ENCODE results near the gene NELFCD.
"Not testable (repeated sequence)": the region's sequence is repeated elsewhere in the genome, so short reads cannot be mapped to it uniquely, and the experiment has no call there.

Gene NELFCD

GRCh38 chr20:59010995-59011873, 30.2 kb downstream of the NELFCD start:
- DNase-seq: no peak

- not testable (repeated sequence) for DNase-seq
Observed at GRCh38 chr20:59011874-59012157, 30.8 kb downstream of the NELFCD start.

GRCh38 chr20:59013031-59013951, 32.2 kb downstream of the NELFCD start:
- DNase-seq: no peak

- no peak for DNase-seq
Observed at GRCh38 chr20:59013959-59014608, 33.0 kb downstream of the NELFCD start.

GRCh38 chr20:59014680-59015389, 33.8 kb downstream of the NELFCD start:
- DNase-seq: no peak

- no peak for DNase-seq
Observed at GRCh38 chr20:59015411-59015810, 34.4 kb downstream of the NELFCD start.

- DNase-seq: no peak
Observed at GRCh38 chr20:59015812-59016711, 35.0 kb downstream of the NELFCD start.

- no peak for DNase-seq
Observed at GRCh38 chr20:59016795-59017492, 35.9 kb downstream of the NELFCD start.

- no peak for DNase-seq
Observed at GRCh38 chr20:59017493-59018231, 36.6 kb downstream of the NELFCD start.

- no peak for DNase-seq
Observed at GRCh38 chr20:59018817-59019216, 37.8 kb downstream of the NELFCD start.

GRCh38 chr20:59019217-59019616, 38.2 kb downstream of the NELFCD start, which contains the start of gene TUBB1:
TSS of gene TUBB1 (plus strand) at chr20:59019429. CDS start at chr20:59019523, 94 bp downstream.
- DNase-seq: no peak

GRCh38 chr20:59020938-59021551, 40.0 kb downstream of the NELFCD start:
- DNase-seq: no peak

GRCh38 chr20:59022754-59023153, 41.7 kb downstream of the NELFCD start:
- no peak for DNase-seq

- DNase-seq: no peak
Observed at GRCh38 chr20:59023616-59024015, 42.6 kb downstream of the NELFCD start.

GRCh38 chr20:59024111-59024530, 43.1 kb downstream of the NELFCD start:
- no peak for DNase-seq

GRCh38 chr20:59025086-59025485, 44.0 kb downstream of the NELFCD start:
- no peak for DNase-seq

- DNase-seq: no peak
Observed at GRCh38 chr20:59025511-59025910, 44.5 kb downstream of the NELFCD start.

- no peak for DNase-seq
Observed at GRCh38 chr20:59026904-59027740, 46.1 kb downstream of the NELFCD start.
